MCF 10A (cell line): ENCODE results near the gene QPCTL. TPM values are rescaled to one million over a fixed set of nuclear protein-coding genes. Genes with fewer than 3 reads are reported as not detected.
A peak's percentile ranks its signal among the peaks of the same experiment; 100 is the strongest.

ENCODE experiments used
- BruUV-seq: library from RNA; stranded (reverse); fragments of 400-500 nt; replicated peaks from 2 replicates; lab custom pipeline; 2021; lab: Mats Ljungman, UMichigan
- CTCF ChIA-PET: fragments of 300-600 bp; sonication (Branson Sonifier 250); formaldehyde crosslinking; extraction: SDS; loops from one replicate; lab custom pipeline; 2021; ENCODE audit warnings: antibody characterized with exemption, inconsistent platforms; lab: Yijun Ruan, JAX
- POLR2A ChIA-PET: fragments of 300-600, 350-650 bp; sonication (Branson Sonifier 250); formaldehyde crosslinking; extraction: SDS; loops from one replicate; lab custom pipeline; 2020; ENCODE audit warnings: antibody characterized with exemption, inconsistent platforms; lab: Yijun Ruan, JAX
- DNase-seq: peaks from one replicate; pipeline ENCODE4 v3.0.0-alpha.2; 2018; ENCODE audit not compliant: unreplicated experiment
- H3K27ac Mint-ChIP-seq: one replicate; pipeline ENCODE4 v1.8.0; 2022; ENCODE audit warnings: mild to moderate bottlenecking, low read depth, mixed read lengths; ENCODE audit not compliant: unreplicated experiment
- H3K27me3 Mint-ChIP-seq: one replicate; pipeline ENCODE4 v1.8.0; 2022; ENCODE audit warnings: mixed read lengths; ENCODE audit not compliant: insufficient read depth, unreplicated experiment
- H3K36me3 Mint-ChIP-seq: one replicate; pipeline ENCODE4 v1.8.0; 2022; ENCODE audit warnings: mild to moderate bottlenecking, moderate library complexity, mixed read lengths; ENCODE audit not compliant: insufficient read depth, unreplicated experiment
- H3K4me1 Mint-ChIP-seq: one replicate; pipeline ENCODE4 v1.8.0; 2022; ENCODE audit warnings: mixed read lengths; ENCODE audit not compliant: insufficient read depth, unreplicated experiment
- H3K4me3 Mint-ChIP-seq: one replicate; pipeline ENCODE4 v1.8.0; 2022; ENCODE audit warnings: mild to moderate bottlenecking, moderate library complexity, mixed read lengths; ENCODE audit not compliant: unreplicated experiment
- H3K9me3 Mint-ChIP-seq: one replicate; pipeline ENCODE4 v1.8.0; 2022; ENCODE audit warnings: mixed read lengths; ENCODE audit not compliant: unreplicated experiment
- CTCF ChIP-seq: fragments of 200-600 bp; IDR thresholded peaks from one replicate; pipeline ENCODE4 v1.8.0; 2022; ENCODE audit warnings: antibody characterized with exemption, mild to moderate bottlenecking; ENCODE audit not compliant: unreplicated experiment
- intact Hi-C: fragments of 100-400 bp; cut with micrococcal nuclease; formaldehyde crosslinking; loops from 2 replicates; pipeline ENCODE4 v1.14.1; 2022
- total RNA-seq: library from RNA; stranded (reverse); gene quantifications from 2 replicates; pipeline ENCODE4 v1.2.3, GENCODE V29; 2022

Gene QPCTL
- total RNA-seq, 1 experiment from 2014 or later: 14.9 TPM

DNA sequence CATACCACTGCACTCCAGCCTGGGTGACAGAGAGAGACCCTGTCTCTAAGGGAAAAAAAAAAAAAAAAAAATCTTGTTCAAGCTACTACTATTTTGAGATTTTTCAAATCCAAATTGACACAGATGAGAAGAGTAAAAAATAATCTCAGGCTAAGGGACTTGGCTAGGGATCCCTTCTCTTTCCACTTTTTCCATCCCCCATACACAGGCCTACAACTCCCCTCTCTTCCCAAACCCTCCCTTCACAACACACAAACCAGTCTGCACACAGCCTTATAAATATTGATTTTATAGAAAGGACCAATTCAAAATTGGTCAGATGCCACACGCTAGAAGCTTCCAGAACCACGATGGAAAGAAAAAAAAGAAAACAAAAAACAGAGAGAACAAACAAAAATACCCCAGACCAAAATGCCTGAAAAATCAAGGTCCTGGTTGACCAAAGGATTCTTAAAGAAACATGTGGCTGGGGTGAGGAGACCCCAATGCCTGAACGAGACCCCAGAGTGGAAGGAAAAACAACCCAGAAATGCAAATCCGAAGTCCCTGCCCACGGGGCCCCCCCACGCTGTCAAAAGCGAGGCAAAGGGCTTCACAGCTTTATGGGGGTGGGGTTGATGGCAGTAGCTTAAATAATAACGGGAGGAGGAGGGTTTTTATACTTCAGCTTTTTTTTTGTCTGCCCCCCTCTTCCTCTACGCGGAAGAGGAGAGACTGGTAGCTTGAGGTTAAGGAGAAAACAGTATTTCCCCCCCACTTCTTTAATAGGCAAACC, 18.1 kb downstream of the QPCTL start:
- Mint-ChIP-seq H3K36me3 (peaks cover 29% of the 10 kb centered on the region), H3K27me3 (no peaks in the 10 kb centered on the region), H3K9me3 (no peaks in the 10 kb centered on the region), H3K4me3 (no peak overlapping the region), H3K27ac (peak overlapping the region; percentile 51), H3K4me1 (peaks cover 4% of the 10 kb centered on the region)
- TSS peak; percentile 24 for BruUV-seq
- ChIA-PET CTCF (interaction anchor here (0.6 to 5.9 kb wide), 3 partner anchors 17 to 1326 kb away, joined by 3 to 42 read pairs (median 4); partner anchors contain the start of genes QPCTL and SNRPD2), POLR2A (interaction anchor here (1.2 to 1.7 kb wide), 2 partner anchors 9 to 18 kb away, joined by 4 to 6 read pairs; partner anchors contain the start of genes QPCTL and SNRPD2)
- intact Hi-C loops: no loop called here
- no peak for DNase-seq
- TF ChIP-seq CTCF: no peak

- ChIA-PET CTCF (interaction anchor here (1.3 to 5.9 kb wide), 2 partner anchors 19 to 20 kb away, joined by 4 to 42 read pairs; partner anchors contain the start of genes QPCTL and SNRPD2), POLR2A (no interaction called here)
- no peaks in the 10 kb centered on the region for H3K27me3 Mint-ChIP-seq
- H3K4me1 Mint-ChIP-seq: peaks cover 15% of the 10 kb centered on the region
- no peak overlapping the region for H3K27ac Mint-ChIP-seq
- no peaks in the 10 kb centered on the region for H3K9me3 Mint-ChIP-seq
- no peak for TF ChIP-seq CTCF
- no TSS peak for BruUV-seq
- no peak overlapping the region for H3K4me3 Mint-ChIP-seq
- peaks cover 29% of the 10 kb centered on the region for H3K36me3 Mint-ChIP-seq
- no peak for DNase-seq
- intact Hi-C loops: no loop called here
Observed at GRCh38 chr19:45711851-45712698, 19.6 kb downstream of the QPCTL start.

- peaks cover 29% of the 10 kb centered on the region for H3K36me3 Mint-ChIP-seq
Observed at GRCh38 chr19:45712699-45713067, 20.2 kb downstream of the QPCTL start.

More at GRCh38 chr19:45712699-45713067, 20.2 kb downstream of the QPCTL start:
- BruUV-seq: no TSS peak
- DNase-seq: no peak
- POLR2A ChIA-PET: interaction anchor here (1.1 kb wide), 1 partner anchor 18 kb away, joined by 3 read pairs; no protein-coding TSS in a partner anchor
- Mint-ChIP-seq H3K9me3 (no peaks in the 10 kb centered on the region), H3K27me3 (no peaks in the 10 kb centered on the region), H3K27ac (no peak overlapping the region), H3K4me3 (no peak overlapping the region), H3K4me1 (peaks cover 15% of the 10 kb centered on the region)
- intact Hi-C loops: no loop called here
- TF ChIP-seq CTCF: no peak
- CTCF ChIA-PET: interaction anchor here (1.3 kb wide), 1 partner anchor 20 kb away, joined by 4 read pairs; the partner anchor contains the start of genes QPCTL and SNRPD2
